ENCODE results near the gene SKP1.

- TF ChIP-seq CTCF (IDR thresholded peaks at IDR 0.05) (no peak), EZH2 (IDR thresholded peaks at IDR 0.05) (no peak), EZH2phosphoT487 (IDR thresholded peaks at IDR 0.05) (no peak)
These were observed 46.9 kb upstream of the SKP1 start for GRCh38 chr5:134223406-134224248.

Measured in neural progenitor cell (in vitro differentiated cells).